K562 (cell line): ENCODE results near the gene GTF2A2. TPM values are rescaled to one million over a fixed set of nuclear protein-coding genes. Genes with fewer than 3 reads are reported as not detected.

Source experiments
- ATAC-seq: fragments of 200-7000 bp; cut with Tn5 transposase; 3 replicates; pipeline ENCODE4 v1.9.1; 2020; ENCODE audit warnings: moderate library complexity
- BruUV-seq: library from RNA; stranded (reverse); fragments of 400-500 nt; replicated peaks from 2 replicates; lab custom pipeline; 2021; lab: Mats Ljungman, UMichigan
- CTCF ChIA-PET: fragments of 300-600 bp; formaldehyde crosslinking; extraction: SDS; loops from one replicate; lab custom pipeline; 2021; ENCODE audit warnings: low intra/inter-chr PET ratio; lab: Yijun Ruan, JAX
- POLR2A ChIA-PET: fragments of 300-600, 350-650 bp; sonication (Branson Sonifier 250); formaldehyde crosslinking; extraction: SDS; loops from one replicate; lab custom pipeline; 2021; ENCODE audit warnings: antibody characterized with exemption, inconsistent platforms; lab: Yijun Ruan, JAX
- DNase-seq, 4 experiments: peaks; one replicate each; pipeline versions ENCODE4 v3.0.0 to v3.0.0-alpha.2; 2011 to 2018; ENCODE audit warnings: low spot score in 3 of 4, mixed read lengths in 3 of 4; ENCODE audit errors: extremely low read depth in 1 of 4
- FAIRE-seq: peaks from 2 replicates; lab custom pipeline; 2011; peaks lifted over from hg19 to GRCh38; lab: Jason Lieb, UNC
- H2AFZ ChIP-seq: 2 replicates; pipeline ENCODE4 v1.6.0; 2011; ENCODE audit warnings: low read depth, low read length, control low read depth, inconsistent platforms
- H3K27ac ChIP-seq: fragments of 200-600 bp; 3 replicates; pipeline ENCODE4 v1.8.0; 2011; ENCODE audit warnings: low read depth, mild to moderate bottlenecking, control low read depth, inconsistent platforms, low read length, moderate library complexity, mixed read lengths; ENCODE audit errors: extremely low read depth
- H3K27me3 ChIP-seq, 2 experiments: fragments of 300-600 bp in 1 of 2; 2 replicates in 1 of 2; 3 replicates in 1 of 2; pipeline versions ENCODE4 v1.6.0 to v1.8.0; 2011; ENCODE audit warnings: inconsistent platforms in 2 of 2, low read length in 2 of 2, mild to moderate bottlenecking in 1 of 2, mixed read lengths in 1 of 2, moderate library complexity in 1 of 2; ENCODE audit not compliant: control insufficient read depth in 2 of 2, insufficient read depth in 2 of 2
- H3K36me3 ChIP-seq: fragments of 300-600 bp; 3 replicates; pipeline ENCODE4 v1.8.0; 2011; ENCODE audit warnings: mild to moderate bottlenecking, low read length, inconsistent platforms; ENCODE audit not compliant: control insufficient read depth, insufficient read depth
- H3K4me1 ChIP-seq, 2 experiments: fragments of 200-600 bp in 1 of 2; replicated peaks in 1 of 2; 2 replicates in 1 of 2; 3 replicates in 1 of 2; pipeline versions ENCODE4 v1.5.1 to v1.8.0; 2011; ENCODE audit warnings: inconsistent platforms in 2 of 2, low read length in 2 of 2, mild to moderate bottlenecking in 1 of 2, mixed read lengths in 1 of 2, moderate library complexity in 1 of 2; ENCODE audit not compliant: control insufficient read depth in 2 of 2, insufficient read depth in 2 of 2
- H3K4me2 ChIP-seq: 2 replicates; pipeline ENCODE4 v1.6.1; 2011; ENCODE audit warnings: low read length, control low read depth, inconsistent platforms, mixed read lengths; ENCODE audit not compliant: insufficient read depth
- H3K4me3 ChIP-seq: fragments of 200-600 bp; sonication (generic), shearing (Covaris generic); 2 replicates; pipeline ENCODE4 v1.5.1; 2016; ENCODE audit warnings: control low read depth, inconsistent platforms
- H3K79me2 ChIP-seq: fragments of 200-600 bp; 3 replicates; pipeline ENCODE4 v1.8.0; 2011; ENCODE audit warnings: low read length, inconsistent platforms; ENCODE audit not compliant: control insufficient read depth, insufficient read depth
- H3K9ac ChIP-seq, 2 experiments: 2 replicates each; pipeline versions ENCODE4 v1.6.0 to v1.6.1; 2011; ENCODE audit warnings: low read depth in 2 of 2, low read length in 2 of 2, control low read depth in 1 of 2, inconsistent platforms in 1 of 2, mild to moderate bottlenecking in 1 of 2, mixed read lengths in 1 of 2; ENCODE audit not compliant: insufficient read depth in 1 of 2
- H3K9me1 ChIP-seq: one replicate; pipeline ENCODE4 v1.6.0; 2011; ENCODE audit warnings: inconsistent platforms, mild to moderate bottlenecking, low read length, moderate library complexity; ENCODE audit not compliant: control insufficient read depth, insufficient read depth
- H3K9me3 ChIP-seq: replicated peaks from 2 replicates; pipeline ENCODE4 v1.5.1; 2011; ENCODE audit warnings: low read depth, low read length, inconsistent platforms; ENCODE audit not compliant: control insufficient read depth, insufficient read depth
- H4K20me1 ChIP-seq: replicated peaks from 2 replicates; pipeline ENCODE4 v1.6.1; 2011; ENCODE audit warnings: low read length, inconsistent platforms, mixed read lengths; ENCODE audit not compliant: control insufficient read depth, insufficient read depth
- GABPB2 ChIP-seq: fragments of 250-450 bp; sonication (Bioruptor Pico); conservative IDR thresholded peaks from 2 replicates; pipeline ENCODE4 v1.5.1; 2021; ENCODE audit warnings: mild to moderate bottlenecking
- HBP1 ChIP-seq: fragments of 450-650 bp; formaldehyde crosslinking; IDR thresholded peaks from 2 replicates; pipeline ENCODE4 v1.4.0; 2022; ENCODE audit warnings: missing genetic modification characterization
- POLR2AphosphoS2 ChIP-seq: IDR thresholded peaks from 2 replicates; pipeline ENCODE4 v1.6.1; 2012; ENCODE audit warnings: low read length, improper control_type of control experiment
- RBM25 ChIP-seq: fragments of 200-400 bp; formaldehyde crosslinking; IDR thresholded peaks from 2 replicates; pipeline ENCODE4 v1.6.1; 2018; ENCODE audit warnings: low read length, low read depth, moderate library complexity; ENCODE audit not compliant: severe bottlenecking
- SFPQ ChIP-seq: fragments of 200-400 bp; formaldehyde crosslinking; IDR thresholded peaks from 2 replicates; pipeline ENCODE4 v1.6.1; 2017; ENCODE audit warnings: mild to moderate bottlenecking, low read depth, low read length, moderate library complexity
- ZBTB43 ChIP-seq: sonication (generic); formaldehyde crosslinking; IDR thresholded peaks from 2 replicates; pipeline ENCODE4 v1.8.0; 2023; ENCODE audit warnings: mild to moderate bottlenecking, missing genetic modification reagents
- WGBS: fragments of 100-300 bp; shearing (Covaris generic); methylation state at CpG from one replicate; pipeline ENCODE4 v1.1.6; 2016; ENCODE audit warnings: low coverage, mixed read lengths; ENCODE audit not compliant: insufficient coverage; ENCODE audit errors: missing lambda C conversion rate; 5-methylcytosine and 5-hydroxymethylcytosine counted together
- in situ Hi-C: fragments of 300-500 bp; cut with MboI; formaldehyde crosslinking; loops from 4 replicates; pipeline ENCODE4 v1.15.0; 2018; ENCODE audit warnings: inconsistent platforms, mixed read lengths
- intact Hi-C: fragments of 100-400 bp; cut with micrococcal nuclease; formaldehyde crosslinking; loops from 2 replicates; pipeline ENCODE4 v1.14.2; 2022
- polyA plus RNA-seq, 8 experiments: library from polyadenylated mRNA; depleted of rRNA in 4 of 8; stranded (reverse) in 5 of 8; unstranded in 3 of 8; fragments of >200 nt; fragmentation: Nextera tagmentation in 2 of 8; fragmentation: Illumina TruSeq in 1 of 8; extraction: Ambion mirVana in 2 of 8; extraction: Trizol in 1 of 8; gene quantifications; 2 replicates each; pipeline versions ENCODE4 v1.2.1 to v1.2.3, GENCODE V29; 2011 to 2014; ENCODE audit warnings: inconsistent platforms in 1 of 8, missing spikeins in 1 of 8
- total RNA-seq, 7 experiments: library from RNA; depleted of rRNA in 6 of 7; stranded (reverse); fragments of >200 nt in 6 of 7; fragmentation: Illumina TruSeq in 2 of 7; extraction: Trizol in 2 of 7; gene quantifications; 2 replicates each; pipeline versions ENCODE4 v1.2.1 to v1.2.3, GENCODE V29; 2011 to 2021; ENCODE audit warnings: low replicate concordance in 1 of 7

The GTF2A2 gene
- total and polyA plus RNA-seq, 9 of the 15 experiments (the other 6 are each of a cell fraction or from before 2014, with no cell fraction given): 128 to 656 (median 172) TPM

GRCh38 chr15:59609730-59610712 lies 47.3 kb downstream of the GTF2A2 start (continued):
- TF ChIP-seq SFPQ: no peak
- no peak for TF ChIP-seq POLR2AphosphoS2

GRCh38 chr15:59605994-59606393 lies 51.3 kb downstream of the GTF2A2 start:
- DNase-seq (no peak), FAIRE-seq (no peak), ATAC-seq (no peak)
- no peak overlapping the region for H3K4me2 ChIP-seq
- no peaks in the 10 kb centered on the region for H3K79me2 ChIP-seq
- WGBS: 2% methylated on average over 5 of the region's 5 CpGs
- no peaks in the 10 kb centered on the region for H4K20me1 ChIP-seq
- H3K9me3 ChIP-seq: no peaks in the 10 kb centered on the region
- H2AFZ ChIP-seq: no peak overlapping the region
- in situ Hi-C loops (no loop called here), intact Hi-C loops (no loop called here)
- no peak overlapping the region for H3K27ac ChIP-seq
- H3K36me3 ChIP-seq: no peaks in the 10 kb centered on the region
- no peaks in the 10 kb centered on the region for H3K27me3 ChIP-seq
- ChIA-PET CTCF (no interaction called here), POLR2A (interaction anchor here (0.5 to 1.0 kb wide), 3 partner anchors 9 to 420 kb away, joined by 3 to 4 read pairs (median 4); no protein-coding TSS in a partner anchor)
- H3K9me1 ChIP-seq: no peaks in the 10 kb centered on the region
- H3K4me3 ChIP-seq: no peak overlapping the region
- no TSS peak for BruUV-seq
- no peaks in the 10 kb centered on the region for H3K4me1 ChIP-seq
- no peak overlapping the region for H3K9ac ChIP-seq
- TF ChIP-seq RBM25 (no peak), HBP1 (CRISPR knock-in tag) (no peak), ZBTB43 (CRISPR knock-in tag) (no peak), GABPB2 (CRISPR knock-in tag) (no peak)
